GM18502 (cell line): ENCODE data around the gene BICD1.
A peak's percentile ranks its signal among the peaks of the same experiment; 100 is the strongest.

Experiments
- ATAC-seq: cut with Tn5 transposase; IDR thresholded peaks from one replicate; pipeline ENCODE4 v1.9.1; 2021; ENCODE audit warnings: mild to moderate bottlenecking; ENCODE audit not compliant: unreplicated experiment, poor library complexity

BICD1 gene

DNA sequence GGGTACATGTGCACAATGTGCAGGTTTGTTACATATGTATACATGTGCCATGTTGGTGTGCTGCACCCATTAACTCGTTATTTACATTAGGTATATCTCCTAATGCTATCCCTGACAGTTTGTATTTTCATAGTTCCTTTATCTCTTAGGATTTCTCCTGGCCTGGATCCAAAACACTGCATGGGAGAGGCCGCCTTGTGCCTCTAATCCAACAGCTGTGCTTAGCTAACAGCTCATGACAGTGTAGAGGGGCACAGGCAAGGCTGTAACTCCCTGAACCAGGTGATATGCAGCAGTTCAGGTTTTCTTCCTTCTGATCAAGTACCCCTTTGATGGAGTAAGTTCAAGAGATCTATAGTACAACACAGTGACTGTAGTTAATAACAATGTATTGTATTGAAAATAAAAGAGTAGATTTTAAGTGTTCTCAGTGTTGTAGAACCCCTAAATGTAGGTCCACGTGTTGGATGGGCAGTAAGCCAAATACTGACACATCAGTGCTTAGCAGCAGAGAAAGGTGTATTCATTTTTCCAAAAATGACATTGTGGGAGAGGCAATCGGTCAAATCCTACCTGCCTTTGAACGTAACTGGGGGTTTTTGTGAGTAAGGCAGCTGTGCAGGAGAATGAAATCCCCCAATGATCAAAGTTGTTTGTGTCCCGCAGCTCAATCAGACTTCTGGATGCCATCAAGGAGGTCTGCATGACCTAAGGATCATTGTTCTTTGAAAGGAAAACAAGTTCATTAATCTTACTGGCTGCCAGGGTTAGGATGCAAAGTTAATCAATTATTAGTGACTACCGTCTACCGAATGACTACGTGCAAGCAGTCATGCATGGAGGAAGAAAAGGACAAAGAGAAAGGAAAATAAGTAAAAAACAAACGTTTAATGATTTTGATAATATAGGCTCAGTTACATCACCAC is 203.4 kb downstream of the BICD1 start:
- ATAC-seq = no peak

DNA sequence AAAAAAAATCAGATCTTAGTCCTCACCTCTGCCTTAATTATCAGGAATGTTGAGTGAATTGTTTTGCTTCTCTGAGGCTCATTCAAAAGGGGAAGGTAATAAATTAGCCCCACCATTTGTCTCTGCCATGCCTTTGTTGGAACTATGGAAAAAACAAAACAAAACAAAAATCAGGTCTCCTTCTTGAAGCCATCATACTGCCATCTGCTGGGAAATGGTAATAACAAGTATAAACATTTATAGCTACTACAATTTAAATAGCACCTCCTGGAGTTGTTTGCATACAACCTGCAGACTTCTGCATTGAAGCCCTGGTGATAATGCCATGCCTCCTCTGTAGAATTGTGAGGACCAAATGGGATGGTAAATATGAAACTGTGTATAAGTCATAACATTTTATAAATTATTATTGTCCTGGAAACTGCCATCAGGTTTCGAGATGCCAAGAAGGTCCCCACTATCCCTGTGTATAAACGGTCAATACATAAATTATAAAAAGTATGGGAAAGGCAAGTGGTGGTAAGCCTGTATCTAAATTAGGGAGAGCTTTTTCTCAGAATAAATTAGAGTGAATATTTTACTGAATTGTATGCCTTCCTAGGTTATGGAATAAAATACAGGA is 205.5 kb downstream of the BICD1 start:
- ATAC-seq = no peak

DNA sequence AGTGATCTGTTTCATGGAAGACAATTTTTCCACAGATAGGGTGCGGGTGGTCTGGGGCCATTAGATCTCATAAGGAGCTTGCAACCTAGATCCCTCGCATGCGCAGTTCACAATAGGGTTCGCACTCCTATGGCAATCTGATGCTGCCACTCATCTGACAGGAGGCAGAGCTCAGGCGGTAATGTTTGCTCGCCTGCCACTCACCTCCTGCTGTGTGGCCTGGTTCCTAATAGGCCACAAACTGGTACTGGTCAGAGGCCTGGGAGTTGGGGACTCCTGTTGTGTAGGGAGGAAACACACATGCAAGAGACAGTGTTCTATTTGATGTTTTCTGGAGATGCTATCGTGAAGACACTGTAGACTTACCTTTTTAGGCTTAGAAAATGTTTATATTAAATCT is 215.7 kb downstream of the BICD1 start:
- no peak for ATAC-seq

DNA sequence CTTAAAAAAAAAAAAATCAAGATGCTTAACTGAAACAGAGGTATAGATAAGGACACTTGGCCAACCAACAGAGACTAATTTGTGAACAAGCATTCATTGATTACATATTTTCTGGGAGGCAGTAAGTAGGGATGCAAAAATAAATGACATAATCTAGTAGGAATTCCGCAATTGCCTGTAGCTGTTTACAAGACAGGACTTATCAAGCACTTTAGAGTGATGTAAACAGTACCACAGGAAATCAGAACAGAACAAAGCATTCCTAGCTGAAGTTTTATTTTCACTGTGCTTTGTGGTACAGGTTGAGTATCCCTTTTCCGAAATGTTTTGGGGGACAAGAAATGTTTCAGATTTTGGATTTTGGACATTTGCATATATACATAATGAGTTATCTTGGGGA is 224.5 kb downstream of the BICD1 start:
- no peak for ATAC-seq

DNA sequence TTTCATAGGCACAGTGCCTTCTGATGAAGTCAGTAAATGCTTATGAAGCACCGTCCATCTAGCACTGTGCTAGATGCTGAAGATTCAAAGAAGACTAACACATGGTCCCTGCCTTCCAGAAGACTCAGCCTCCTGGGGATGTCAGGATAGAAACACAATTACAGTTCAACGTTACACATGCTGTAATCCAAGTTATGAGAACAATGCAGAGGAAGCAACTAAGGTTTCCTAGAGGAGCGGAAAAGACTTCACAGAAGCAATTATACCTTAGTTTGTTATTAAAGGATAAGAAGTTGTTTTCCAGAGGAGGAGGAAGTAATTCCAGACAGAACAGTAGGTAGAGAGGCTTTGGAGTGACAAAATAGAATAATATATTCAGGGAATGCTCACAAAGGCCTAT is 225.8 kb downstream of the BICD1 start:
- ATAC-seq = no peak

DNA sequence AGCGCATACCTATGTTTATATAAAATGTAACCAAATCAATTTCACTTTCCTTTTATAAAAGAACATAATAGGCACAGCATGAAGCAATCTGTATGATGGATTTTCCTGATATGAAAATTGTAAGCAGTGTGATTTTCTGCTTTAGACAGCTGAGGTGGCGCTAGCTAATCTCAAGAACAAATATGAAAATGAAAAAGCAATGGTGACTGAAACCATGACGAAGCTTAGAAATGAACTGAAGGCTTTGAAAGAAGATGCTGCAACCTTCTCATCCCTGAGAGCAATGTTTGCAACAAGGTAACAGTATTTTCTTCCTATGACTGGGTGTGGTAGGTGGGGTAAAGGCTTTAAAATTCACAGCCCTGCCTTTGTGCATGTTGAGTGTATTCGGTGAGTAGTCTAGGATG is 227.7 kb downstream of the BICD1 start:
- peak; percentile 60 for ATAC-seq

DNA sequence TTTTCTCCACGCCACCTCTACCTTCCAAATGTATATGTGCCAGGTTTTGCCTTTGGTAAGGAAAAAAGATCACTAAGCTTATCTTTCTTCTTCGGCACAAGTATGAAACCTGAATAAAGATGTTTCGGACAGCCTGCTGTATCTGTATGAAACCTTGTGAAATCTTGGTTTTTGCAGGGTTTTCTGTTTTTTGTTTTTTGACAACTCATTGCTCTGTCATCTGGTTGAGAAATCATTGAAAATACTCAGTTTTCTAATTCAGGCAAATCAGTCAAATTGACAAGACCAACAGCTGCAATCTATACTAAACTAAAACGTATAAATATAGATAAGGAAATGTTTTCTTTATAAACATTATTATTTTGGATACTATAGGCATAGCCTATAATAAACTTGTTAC is 229.6 kb downstream of the BICD1 start:
- ATAC-seq = no peak

DNA sequence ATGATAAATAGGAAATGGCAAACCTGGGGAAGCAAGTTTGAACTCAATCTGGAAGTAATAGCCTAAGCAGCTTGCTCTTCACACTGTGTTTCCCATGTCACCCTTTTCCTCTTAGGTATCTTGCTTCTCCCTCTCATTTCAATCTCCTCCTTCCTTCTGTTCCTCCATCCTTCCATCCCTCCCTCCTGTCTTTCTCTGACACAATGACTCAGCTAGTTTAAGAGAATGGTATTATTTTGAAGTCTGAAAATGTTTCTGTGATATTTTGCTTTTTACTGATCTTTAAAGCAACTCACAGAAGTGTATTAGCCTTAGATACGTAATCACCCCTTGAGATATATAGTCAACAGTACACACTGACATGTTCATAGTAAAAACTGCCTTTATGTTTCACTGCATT is 236.8 kb downstream of the BICD1 start:
- no peak for ATAC-seq

DNA sequence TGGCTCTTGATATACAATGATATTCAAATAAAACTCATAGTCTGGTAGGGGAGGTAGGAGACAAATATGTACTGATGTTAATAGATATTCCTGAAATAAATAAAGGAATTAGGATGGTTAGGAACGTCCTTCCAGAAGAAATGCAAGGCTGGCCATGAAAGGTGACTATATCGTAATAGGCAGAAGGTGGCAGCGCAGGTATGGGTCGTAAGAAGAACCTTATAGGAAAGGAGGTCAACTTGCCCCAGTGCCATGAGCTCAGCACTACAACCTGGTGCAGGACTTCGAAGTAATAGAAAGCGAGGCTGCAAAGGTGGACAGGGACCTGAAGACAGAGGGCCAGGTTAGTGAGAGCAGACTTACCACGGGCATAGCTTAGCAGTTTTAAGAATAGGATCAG is 237.4 kb downstream of the BICD1 start:
- ATAC-seq = no peak

DNA sequence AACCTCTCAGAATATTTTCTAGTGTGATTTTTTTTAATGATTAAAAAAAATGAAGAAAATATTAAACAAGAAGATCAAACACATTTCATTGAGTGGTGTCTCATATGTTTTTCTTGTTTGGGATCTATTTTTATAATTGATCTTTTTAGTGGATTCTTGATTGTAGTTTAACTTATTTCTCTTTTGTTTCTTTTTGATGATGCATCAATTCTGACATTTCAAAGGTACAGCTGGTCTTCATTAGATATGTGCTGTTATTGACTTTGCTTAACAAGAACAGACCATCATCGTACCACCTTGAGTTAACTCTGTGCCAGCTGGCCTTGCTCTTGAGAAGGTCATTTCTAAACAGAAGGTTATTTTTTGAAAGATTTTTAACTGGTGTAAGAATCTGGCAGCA is 246.9 kb downstream of the BICD1 start:
- no peak for ATAC-seq

DNA sequence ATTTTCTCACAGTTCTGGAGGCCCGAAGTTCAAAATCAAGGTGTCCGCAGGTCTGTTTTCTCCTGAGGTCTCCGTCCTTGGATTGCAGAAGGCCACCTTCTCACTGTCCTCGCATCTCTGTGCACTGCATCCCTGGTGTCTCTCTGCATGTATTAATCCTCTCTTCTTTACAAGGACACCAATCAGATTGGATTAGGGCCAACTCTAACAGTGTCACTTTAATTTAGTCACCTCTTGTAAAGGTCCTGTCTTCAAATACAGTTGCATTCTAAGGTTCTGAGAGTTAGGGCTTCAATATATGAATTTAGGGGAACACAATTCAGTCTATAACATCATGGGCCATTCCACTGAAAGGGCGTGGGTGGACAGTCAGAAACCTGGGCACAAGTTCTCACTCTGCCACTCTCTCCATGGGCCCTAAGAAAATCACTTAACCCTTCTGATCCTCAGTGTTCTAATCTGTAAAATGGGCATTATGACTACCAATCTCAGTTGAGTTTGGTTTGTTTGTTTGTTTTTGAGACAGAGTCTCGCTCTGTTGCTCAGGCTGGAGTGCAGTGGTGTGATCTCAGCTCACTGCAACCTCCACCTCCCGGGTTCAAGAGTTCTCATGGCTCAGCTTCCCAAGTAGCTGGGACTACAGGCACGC is 251.1 kb downstream of the BICD1 start:
- ATAC-seq = no peak

DNA sequence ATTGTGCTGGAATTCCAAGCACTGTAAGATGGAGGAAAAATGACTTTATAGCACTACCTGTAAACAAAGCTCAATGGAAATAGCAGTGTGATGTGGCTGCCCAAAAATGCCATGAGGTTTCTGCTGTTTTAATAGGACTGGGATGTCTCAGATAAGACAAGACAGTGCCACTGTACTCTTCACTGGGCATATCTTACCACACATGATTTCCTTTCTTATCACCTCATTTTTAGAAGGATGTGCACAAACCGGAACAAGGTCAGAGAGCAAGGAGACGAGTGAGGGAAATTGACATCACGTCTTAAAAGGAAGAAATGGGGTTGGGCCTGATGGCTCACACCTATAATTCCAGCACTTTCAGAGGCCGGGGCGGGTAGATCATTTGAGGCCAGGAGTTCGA is 254.3 kb downstream of the BICD1 start:
- ATAC-seq = no peak

DNA sequence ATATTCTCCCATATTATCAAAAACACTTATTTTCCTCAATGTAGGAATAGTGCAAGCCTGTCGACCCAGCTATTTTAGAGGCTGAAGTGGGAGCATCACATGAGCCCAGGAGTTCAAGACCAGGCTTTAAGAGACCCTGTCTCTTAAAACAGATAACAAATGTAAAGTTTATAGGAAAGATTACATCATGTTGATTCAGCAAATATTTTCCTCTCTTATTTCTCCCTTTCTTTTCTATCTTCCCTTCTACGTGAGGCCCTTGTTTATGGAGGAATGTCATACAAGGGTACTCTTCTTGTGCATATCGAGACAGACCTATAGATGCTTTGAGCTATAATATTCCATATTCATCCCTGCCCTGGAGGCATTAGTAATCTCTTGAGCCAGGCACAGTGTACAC is 256.2 kb downstream of the BICD1 start:
- ATAC-seq = no peak

DNA sequence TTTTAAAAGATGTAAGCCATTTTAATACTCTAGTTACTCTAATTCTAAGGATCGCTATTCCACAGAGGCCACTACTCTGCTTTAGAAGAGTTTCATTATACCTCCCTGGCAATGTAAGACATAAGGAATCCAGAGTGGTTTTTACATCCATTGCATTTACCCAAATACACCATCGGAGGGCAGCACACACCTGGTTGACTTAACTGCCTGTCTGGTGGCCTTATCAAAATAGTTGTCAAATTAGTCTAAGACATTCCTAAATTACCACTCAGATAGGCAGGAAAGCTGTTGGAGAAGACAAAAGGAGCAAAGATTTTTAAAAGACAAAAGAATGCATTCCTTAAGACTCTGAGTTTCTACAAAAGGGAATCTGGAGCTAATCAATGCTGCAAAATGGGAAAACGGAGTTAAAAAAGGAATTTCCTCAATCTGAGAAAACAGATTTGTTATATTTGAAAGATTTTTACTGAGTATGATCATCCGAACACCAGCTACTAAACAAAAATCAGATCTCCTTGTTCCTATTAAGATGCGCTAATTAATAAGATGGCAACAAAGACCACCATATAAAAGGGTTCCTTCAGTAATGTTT is 258.9 kb downstream of the BICD1 start:
- peak; percentile 75 for ATAC-seq

DNA sequence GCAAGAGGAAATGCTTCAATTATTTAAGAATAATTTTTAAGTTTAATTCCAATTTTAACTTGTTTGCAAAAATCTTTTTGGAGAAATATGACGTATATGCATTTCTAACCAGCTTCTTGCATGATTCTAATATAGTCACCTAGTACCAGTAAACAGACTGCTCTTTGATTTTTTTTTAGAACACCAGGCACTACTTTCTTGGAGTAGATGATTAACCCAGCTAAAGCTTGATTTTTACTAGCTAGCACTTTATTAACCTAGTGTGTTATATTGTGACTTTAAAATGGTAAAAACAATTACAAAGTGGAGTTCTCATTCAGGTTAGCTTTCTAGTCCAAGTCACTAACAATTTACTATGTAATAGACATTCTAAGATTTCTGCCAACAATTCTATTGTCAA is 260.1 kb downstream of the BICD1 start:
- ATAC-seq = no peak

DNA sequence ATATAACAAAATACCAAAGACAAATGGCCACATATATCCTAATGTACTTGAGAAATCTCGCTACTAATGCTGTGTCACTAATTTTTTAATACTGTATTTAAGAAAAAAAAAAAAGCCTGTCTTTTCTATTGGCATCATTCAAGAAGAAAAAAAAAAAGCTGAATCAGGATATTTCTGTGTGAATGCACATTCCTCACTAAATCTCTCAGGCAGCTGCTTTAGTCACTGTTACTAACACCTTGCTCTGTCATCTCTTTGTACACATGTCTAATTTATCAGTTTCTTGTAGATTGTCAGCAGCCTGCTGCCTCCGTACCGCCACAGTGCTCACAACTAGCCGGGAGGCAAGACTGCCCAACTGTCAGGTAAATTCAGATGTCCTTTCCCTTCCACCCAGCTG is 260.7 kb downstream of the BICD1 start:
- ATAC-seq = no peak

DNA sequence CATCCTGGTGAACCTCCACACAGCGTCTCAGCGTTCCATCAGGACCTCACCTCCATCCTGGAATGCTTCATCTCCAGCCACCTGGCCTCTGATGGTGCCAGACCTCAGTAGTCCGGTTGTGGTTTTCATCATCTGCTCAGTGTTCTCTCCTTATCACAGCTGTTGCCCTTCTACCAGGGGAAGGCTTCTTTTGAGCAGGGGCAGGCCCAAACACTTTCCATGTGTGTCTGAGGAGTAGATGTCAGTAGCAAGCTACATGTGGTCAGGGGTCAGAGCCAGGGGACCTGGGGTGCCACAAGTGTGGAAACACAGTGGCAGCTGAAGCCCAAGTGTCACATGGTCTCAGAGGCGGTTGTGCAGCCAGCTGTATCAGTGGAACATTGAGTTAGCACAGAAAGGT is 262.6 kb downstream of the BICD1 start:
- no peak for ATAC-seq

DNA sequence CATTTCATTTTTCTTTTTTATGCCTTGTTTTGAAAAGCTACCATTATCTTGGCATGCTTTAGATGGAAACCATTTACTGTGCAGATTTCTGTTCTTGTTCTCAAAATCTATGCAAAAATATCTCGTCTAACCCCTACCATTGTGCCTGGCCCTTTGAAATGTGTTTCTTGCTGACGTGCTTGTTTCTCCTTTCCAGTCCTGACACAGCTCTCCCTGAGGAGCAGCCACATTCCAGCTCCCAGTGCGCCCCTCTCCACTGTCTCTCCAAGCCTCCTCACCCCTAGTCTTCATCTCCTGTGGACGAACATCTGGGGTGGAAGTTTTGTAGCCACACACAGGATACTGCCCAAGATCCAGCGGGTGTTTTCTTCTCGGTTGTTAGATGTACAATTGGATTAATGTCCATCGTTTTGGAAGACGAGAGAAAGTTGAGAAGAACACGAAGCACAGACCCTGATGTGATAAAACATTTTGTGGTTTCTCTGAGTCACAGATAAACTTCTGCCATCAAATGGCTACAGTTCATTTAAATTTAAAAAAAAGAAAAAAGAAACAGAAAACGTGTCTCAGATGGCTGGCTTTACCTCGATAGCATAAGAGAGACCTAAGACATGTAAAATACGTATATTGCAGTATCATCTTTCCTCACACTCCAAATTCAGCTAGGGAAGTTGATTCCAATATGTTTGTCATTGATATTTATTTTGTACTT is 270.9 kb downstream of the BICD1 start:
- ATAC-seq = no peak

DNA sequence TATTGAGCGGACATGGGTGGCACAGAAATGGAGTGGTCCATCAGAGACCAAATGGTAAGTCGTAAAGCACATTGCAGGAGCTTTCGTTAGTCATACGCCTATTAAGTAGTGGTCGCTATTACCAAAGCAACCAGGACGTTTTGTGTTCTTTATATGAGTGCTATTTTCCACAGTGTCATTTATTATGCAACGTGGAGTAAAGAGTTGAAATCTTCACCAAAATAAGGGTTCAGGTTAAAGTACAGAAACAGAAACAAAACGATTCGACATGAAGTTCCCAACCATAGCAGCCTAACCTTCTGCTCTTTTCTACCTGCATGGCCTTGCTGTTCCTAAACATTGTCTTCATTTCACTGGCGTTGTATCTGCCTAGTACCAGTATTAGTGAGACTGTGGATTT is 272.6 kb downstream of the BICD1 start:
- ATAC-seq = no peak

DNA sequence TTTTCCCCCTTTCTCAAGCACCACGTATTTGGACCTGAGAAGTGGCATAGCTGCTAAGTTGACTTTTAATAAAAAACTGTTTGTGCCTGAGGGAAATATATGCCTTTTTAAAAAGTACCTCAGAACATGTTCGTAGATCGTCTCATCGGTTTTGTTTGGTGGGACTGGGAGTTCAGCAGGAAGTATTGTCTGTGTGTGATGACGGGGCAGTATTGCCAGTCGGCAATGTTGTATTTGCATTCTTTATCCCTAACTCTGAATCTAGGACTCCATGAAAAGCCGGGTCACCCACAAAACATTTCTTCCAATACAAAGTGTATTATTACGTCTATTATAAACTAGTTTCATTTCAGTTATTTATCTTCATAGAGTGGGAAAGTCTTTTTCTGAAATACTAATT is 273.0 kb downstream of the BICD1 start:
- ATAC-seq = no peak
